GM12878 (cell line): ENCODE measurements around the gene PIEZO2. TPM values are rescaled to one million over a fixed set of nuclear protein-coding genes. Genes with fewer than 3 reads are reported as not detected.

ENCODE experiments used
- ATAC-seq: fragments of 200-7000 bp; cut with Tn5 transposase; 3 replicates; pipeline ENCODE4 v1.9.1; 2020; ENCODE audit warnings: mild to moderate bottlenecking, moderate library complexity
- BruUV-seq: library from RNA; stranded (reverse); fragments of 400-500 nt; replicated peaks from 2 replicates; lab custom pipeline; 2021; lab: Mats Ljungman, UMichigan
- CTCF ChIA-PET: fragments of 300-600 bp; sonication (Branson Sonifier 250); formaldehyde crosslinking; extraction: SDS; loops from one replicate; lab custom pipeline; 2021; ENCODE audit warnings: inconsistent platforms; lab: Yijun Ruan, JAX
- POLR2A ChIA-PET: fragments of 350-600 bp; formaldehyde crosslinking; extraction: SDS; loops from one replicate; lab custom pipeline; 2021; ENCODE audit warnings: inconsistent platforms; lab: Charles Lee
- RAD21 ChIA-PET: fragments of 300-600 bp; sonication (Branson Sonifier 250); formaldehyde crosslinking; loops from one replicate; lab custom pipeline; 2023; ENCODE audit warnings: antibody characterized with exemption; ENCODE audit not compliant: unreplicated experiment; lab: Charles Lee
- SMC1A ChIA-PET: fragments of 300-600 bp; sonication (Branson Sonifier 250); formaldehyde crosslinking; loops from one replicate; lab custom pipeline; 2023; ENCODE audit not compliant: unreplicated experiment, uncharacterized antibody; lab: Charles Lee
- DNase-seq: peaks from one replicate; pipeline ENCODE4 v3.0.0-alpha.2; 2011; ENCODE audit warnings: low read depth, low spot score
- FAIRE-seq: peaks from 3 replicates; lab custom pipeline; 2011; peaks lifted over from hg19 to GRCh38; lab: Jason Lieb, UNC
- H2AFZ ChIP-seq: 2 replicates; pipeline ENCODE4 v1.6.0; 2011; ENCODE audit warnings: low read depth, low read length, control low read depth; ENCODE audit not compliant: control insufficient read depth
- H3K27ac ChIP-seq: 2 replicates; pipeline ENCODE4 v1.5.1; 2011; ENCODE audit warnings: control low read depth; ENCODE audit not compliant: control insufficient read depth, insufficient read depth
- H3K27me3 ChIP-seq, 2 experiments: replicated peaks in 1 of 2; 2 replicates each; pipeline versions ENCODE4 v1.6.0 to v1.6.1; 2011; ENCODE audit warnings: low read length in 1 of 2; ENCODE audit not compliant: control insufficient read depth in 2 of 2, insufficient read depth in 2 of 2
- H3K36me3 ChIP-seq, 2 experiments: 2 replicates each; pipeline ENCODE4 v1.5.1; 2011; ENCODE audit warnings: low read length in 1 of 2; ENCODE audit not compliant: control insufficient read depth in 2 of 2, insufficient read depth in 2 of 2
- H3K4me1 ChIP-seq: 2 replicates; pipeline ENCODE4 v1.6.1; 2011; ENCODE audit warnings: mild to moderate bottlenecking, low read length, moderate library complexity, mixed read lengths; ENCODE audit not compliant: control insufficient read depth, insufficient read depth
- H3K4me2 ChIP-seq: 2 replicates; pipeline ENCODE4 v1.6.0; 2011; ENCODE audit warnings: control low read depth; ENCODE audit not compliant: control insufficient read depth, insufficient read depth
- H3K4me3 ChIP-seq: fragments of 200-600 bp; sonication (generic); 2 replicates; pipeline ENCODE4 v1.5.1; 2016
- H3K79me2 ChIP-seq: 2 replicates; pipeline ENCODE4 v1.6.0; 2011; ENCODE audit warnings: low read length; ENCODE audit not compliant: control insufficient read depth, insufficient read depth
- H3K9ac ChIP-seq: 2 replicates; pipeline ENCODE4 v1.8.0; 2011; ENCODE audit warnings: low read length, control low read depth, mixed read lengths; ENCODE audit not compliant: control insufficient read depth, insufficient read depth
- H3K9me3 ChIP-seq: replicated peaks from 3 replicates; pipeline ENCODE4 v1.5.1; 2011; ENCODE audit warnings: mild to moderate bottlenecking, low read length; ENCODE audit not compliant: control insufficient read depth, insufficient read depth
- H4K20me1 ChIP-seq: 2 replicates; pipeline ENCODE4 v1.6.0; 2011; ENCODE audit not compliant: control insufficient read depth, insufficient read depth
- BMI1 ChIP-seq: fragments of 450-650 bp; IDR thresholded peaks from 2 replicates; pipeline ENCODE4 v1.6.1; 2016; ENCODE audit warnings: mild to moderate bottlenecking, moderate library complexity, borderline replicate concordance
- CBX3 ChIP-seq: fragments of 200-600 bp; sonication (generic); IDR thresholded peaks from 2 replicates; pipeline ENCODE4 v1.6.1; 2016; ENCODE audit warnings: low read depth, borderline replicate concordance
- CHD4 ChIP-seq: fragments of 200-600 bp; sonication (generic); IDR thresholded peaks from 2 replicates; pipeline ENCODE4 v1.6.1; 2016; ENCODE audit warnings: mild to moderate bottlenecking
- HCFC1 ChIP-seq: fragments of 150-350 bp; IDR thresholded peaks from 2 replicates; pipeline ENCODE4 v1.6.1; 2014; ENCODE audit warnings: low read length
- SIX5 ChIP-seq: IDR thresholded peaks from 2 replicates; pipeline ENCODE4 v1.6.1; 2011; ENCODE audit warnings: mild to moderate bottlenecking, low read depth, low read length, moderate library complexity; ENCODE audit not compliant: severe bottlenecking
- SMAD5 ChIP-seq: IDR thresholded peaks from 2 replicates; pipeline ENCODE4 v1.6.1; 2016; ENCODE audit warnings: antibody characterized with exemption, low read depth
- TCF3 ChIP-seq: IDR thresholded peaks from 2 replicates; pipeline ENCODE4 v1.6.1; 2012; ENCODE audit warnings: low read depth, mild to moderate bottlenecking, low read length, borderline replicate concordance; ENCODE audit not compliant: insufficient read depth
- YBX1 ChIP-seq: fragments of 450-650 bp; IDR thresholded peaks from 2 replicates; pipeline ENCODE4 v1.6.1; 2016; ENCODE audit warnings: antibody characterized with exemption
- ZNF384 ChIP-seq: IDR thresholded peaks from 2 replicates; pipeline ENCODE4 v1.6.1; 2012; ENCODE audit warnings: low read depth, mild to moderate bottlenecking, low read length, improper control_type of control experiment, borderline replicate concordance
- WGBS: methylation state at CpG from one replicate; pipeline ENCODE4 v1.1.6; 2016; ENCODE audit warnings: low lambda C conversion rate; ENCODE audit not compliant: insufficient replicate concordance, insufficient coverage; ENCODE audit errors: missing lambda C conversion rate; 5-methylcytosine and 5-hydroxymethylcytosine counted together
- in situ Hi-C: fragments of 300-500 bp; cut with MboI; formaldehyde crosslinking; loops from 9 replicates; pipeline ENCODE4 v1.14.3; 2018; ENCODE audit warnings: mixed read lengths
- intact Hi-C: fragments of 100-400 bp; cut with micrococcal nuclease; formaldehyde crosslinking; loops from one replicate; pipeline ENCODE4 v1.14.2; 2022; ENCODE audit not compliant: unreplicated experiment
- polyA plus RNA-seq, 11 experiments: library from polyadenylated mRNA; depleted of rRNA in 4 of 11; unstranded in 6 of 11; stranded (reverse) in 5 of 11; fragments of >200 nt; fragmentation: Nextera tagmentation in 4 of 11; fragmentation: Illumina TruSeq in 1 of 11; extraction: Ambion mirVana in 4 of 11; extraction: Trizol in 1 of 11; gene quantifications; 1 replicate in 1 of 11; 2 replicates in 10 of 11; pipeline versions ENCODE4 v1.2.1 to v1.2.3, GENCODE V29; 2011 to 2016; ENCODE audit warnings: inconsistent platforms in 2 of 11, missing spikeins in 2 of 11, low read depth in 1 of 11
- total RNA-seq, 4 experiments: library from RNA; depleted of rRNA in 3 of 4; stranded (reverse); fragments of >200 nt in 3 of 4; fragmentation: Illumina TruSeq in 1 of 4; extraction: Trizol in 1 of 4; gene quantifications; 2 replicates each; pipeline versions ENCODE4 v1.2.1 to v1.2.3, GENCODE V29; 2013 to 2021
- TF ChIP-seq, protein P1 (sequence below): IDR thresholded peaks from 2 replicates; pipeline ENCODE4 v1.6.1; 2011; ENCODE audit warnings: low read depth, mild to moderate bottlenecking, low read length, moderate library complexity, borderline replicate concordance; ENCODE audit errors: extremely low read depth
- TF ChIP-seq, protein P2 (sequence below): IDR thresholded peaks from 2 replicates; pipeline ENCODE4 v1.6.1; 2012; ENCODE audit warnings: mild to moderate bottlenecking, low read depth, low read length

Gene PIEZO2
- total and polyA plus RNA-seq, 10 of the 15 experiments (the other 5 are each of a cell fraction or from before 2014, with no cell fraction given), result 6.7 to 42.3 (median 27.4) TPM

DNA sequence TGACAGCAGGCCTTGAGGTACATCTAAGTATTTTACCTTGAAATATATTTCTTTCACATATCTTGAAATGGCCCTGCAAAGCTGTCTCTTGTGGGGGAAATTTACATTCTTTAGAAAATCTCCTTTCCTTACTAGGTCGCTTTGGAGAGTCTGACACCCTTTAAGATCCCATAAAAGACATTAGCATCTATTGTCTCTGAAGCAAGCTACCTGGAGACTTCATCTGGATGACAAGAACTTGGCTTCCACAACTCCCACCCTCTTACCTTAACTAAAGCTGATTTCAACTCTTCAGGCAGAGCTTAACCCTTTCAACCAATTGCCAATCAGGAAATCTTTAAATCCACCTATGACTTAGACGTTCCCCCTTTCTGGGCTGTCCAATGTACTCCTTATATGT, 219.3 kb downstream of the PIEZO2 start:
- intact Hi-C loops, result no loop called here
- Histone ChIP-seq H4K20me1 (no peaks in the 10 kb centered on the region), H3K79me2 (peaks cover 8% of the 10 kb centered on the region), H3K27ac (peak overlapping the region; percentile 96), H3K27me3 (no peaks in the 10 kb centered on the region), H3K9ac (no peak overlapping the region), H3K4me2 (no peak overlapping the region), H2AFZ (no peak overlapping the region), H3K36me3 (peaks cover 0 to 3% of the 10 kb centered on the region in 2 experiments; a peak in 1 of 4 replicates), H3K4me1 (peaks cover 37% of the 10 kb centered on the region), H3K4me3 (no peak overlapping the region), H3K9me3 (peaks cover 18% of the 10 kb centered on the region)
- POLR2A ChIA-PET, result interaction anchor here (1.3 to 2.1 kb wide), 3 partner anchors 9 to 31 kb away, joined by 4 to 8 read pairs (median 6); no protein-coding TSS in a partner anchor
- no peak for ATAC-seq
- no peak for TF ChIP-seq SIX5
- RAD21 ChIA-PET, result interaction anchor here (1.0 to 2.0 kb wide), 6 partner anchors 21 to 112 kb away, joined by 3 to 7 read pairs (median 4); no protein-coding TSS in a partner anchor
- CTCF ChIA-PET, result interaction anchor here (0.7 to 2.1 kb wide), 4 partner anchors 55 to 224 kb away, joined by 3 to 9 read pairs (median 4); no protein-coding TSS in a partner anchor
- no TSS peak for BruUV-seq
- WGBS, result 85% methylated on average over 2 of the region's 2 CpGs
- SMC1A ChIA-PET, result interaction anchor here (0.6 to 6.8 kb wide), 12 partner anchors 9 to 224 kb away, joined by 3 to 71 read pairs (median 5); no protein-coding TSS in a partner anchor
- no peak for FAIRE-seq
- DNase-seq, result no peak
- in situ Hi-C loops, result no loop called here

DNA sequence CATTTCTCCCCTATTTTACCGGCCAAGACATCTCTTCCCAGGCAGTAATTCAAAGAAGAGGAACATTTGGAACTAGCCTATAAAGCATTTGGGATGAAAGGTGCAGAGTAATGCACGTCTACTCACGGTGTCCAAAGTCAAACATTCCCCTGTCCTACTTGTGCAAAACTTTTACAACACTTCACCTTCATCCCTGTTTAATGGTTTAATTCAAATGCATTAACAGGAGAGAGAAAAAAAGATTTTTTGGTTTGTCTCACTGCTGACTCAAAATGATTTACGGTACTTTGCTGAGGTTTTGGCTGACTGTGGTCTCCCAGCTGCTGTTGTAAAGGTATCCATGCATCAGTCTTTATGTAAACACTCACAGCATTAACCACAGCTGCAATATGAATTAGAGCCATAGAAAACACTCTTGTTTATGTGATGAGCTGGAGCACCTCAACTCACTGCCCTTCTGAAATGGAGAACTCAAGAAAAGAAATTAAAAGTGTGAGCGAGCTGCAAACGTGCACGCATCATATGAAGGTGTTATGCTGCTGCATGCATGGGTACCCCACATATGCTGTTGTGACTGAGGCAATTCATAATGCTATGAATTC, 220.5 kb downstream of the PIEZO2 start:
- ATAC-seq (peak; percentile 76), DNase-seq (peak; percentile 87), FAIRE-seq (peak; percentile 68)
- in situ Hi-C loops (loop anchor here (5.0 kb wide), 1 partner anchor 52 kb away; no protein-coding TSS in a partner anchor), intact Hi-C loops (loop anchor here (1.0 to 2.0 kb wide), 3 partner anchors 22 to 51 kb away; no protein-coding TSS in a partner anchor)
- H3K27ac ChIP-seq, result peak overlapping the region; percentile 96
- no peaks in the 10 kb centered on the region for H4K20me1 ChIP-seq
- ChIA-PET SMC1A (interaction anchor here (0.7 to 6.8 kb wide), 15 partner anchors 9 to 225 kb away, joined by 3 to 71 read pairs (median 8); no protein-coding TSS in a partner anchor), RAD21 (interaction anchor here (0.7 to 4.5 kb wide), 11 partner anchors 19 to 225 kb away, joined by 3 to 38 read pairs (median 4); no protein-coding TSS in a partner anchor), POLR2A (interaction anchor here (1.1 to 2.0 kb wide), 5 partner anchors 50 to 217 kb away, joined by 3 to 6 read pairs (median 4); no protein-coding TSS in a partner anchor), CTCF (interaction anchor here (1.0 to 4.2 kb wide), 5 partner anchors 21 to 112 kb away, joined by 3 to 32 read pairs (median 5); no protein-coding TSS in a partner anchor)
- H3K36me3 ChIP-seq, result no peaks in the 10 kb centered on the region
- 23% methylated on average over 7 of the region's 7 CpGs for WGBS
- H3K4me3 ChIP-seq, result peak overlapping the region; percentile 48; the same call in 1 of the 2 replicates
- no peaks in the 10 kb centered on the region for H3K27me3 ChIP-seq
- no peak overlapping the region for H2AFZ ChIP-seq
- H3K9ac ChIP-seq, result peak overlapping the region; percentile 64
- BruUV-seq, result no TSS peak
- H3K4me2 ChIP-seq, result peak overlapping the region; percentile 58
- H3K4me1 ChIP-seq, result peaks cover 37% of the 10 kb centered on the region
- H3K79me2 ChIP-seq, result peaks cover 8% of the 10 kb centered on the region
- H3K9me3 ChIP-seq, result peaks cover 8% of the 10 kb centered on the region; the same call in 2 of the 3 replicates
- TF ChIP-seq ZNF384 (no peak; the same call in 1 of the 2 replicates), TCF3 (peak; percentile 97), SMAD5 (no peak), CHD4 (no peak), YBX1 (no peak), CBX3 (no peak), HCFC1 (no peak), BMI1 (peak; percentile 52; the same call in 1 of the 2 replicates)
- TF ChIP-seq, protein P1, sequence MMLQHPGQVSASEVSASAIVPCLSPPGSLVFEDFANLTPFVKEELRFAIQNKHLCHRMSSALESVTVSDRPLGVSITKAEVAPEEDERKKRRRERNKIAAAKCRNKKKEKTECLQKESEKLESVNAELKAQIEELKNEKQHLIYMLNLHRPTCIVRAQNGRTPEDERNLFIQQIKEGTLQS, result no peak
- TF ChIP-seq, protein P2, sequence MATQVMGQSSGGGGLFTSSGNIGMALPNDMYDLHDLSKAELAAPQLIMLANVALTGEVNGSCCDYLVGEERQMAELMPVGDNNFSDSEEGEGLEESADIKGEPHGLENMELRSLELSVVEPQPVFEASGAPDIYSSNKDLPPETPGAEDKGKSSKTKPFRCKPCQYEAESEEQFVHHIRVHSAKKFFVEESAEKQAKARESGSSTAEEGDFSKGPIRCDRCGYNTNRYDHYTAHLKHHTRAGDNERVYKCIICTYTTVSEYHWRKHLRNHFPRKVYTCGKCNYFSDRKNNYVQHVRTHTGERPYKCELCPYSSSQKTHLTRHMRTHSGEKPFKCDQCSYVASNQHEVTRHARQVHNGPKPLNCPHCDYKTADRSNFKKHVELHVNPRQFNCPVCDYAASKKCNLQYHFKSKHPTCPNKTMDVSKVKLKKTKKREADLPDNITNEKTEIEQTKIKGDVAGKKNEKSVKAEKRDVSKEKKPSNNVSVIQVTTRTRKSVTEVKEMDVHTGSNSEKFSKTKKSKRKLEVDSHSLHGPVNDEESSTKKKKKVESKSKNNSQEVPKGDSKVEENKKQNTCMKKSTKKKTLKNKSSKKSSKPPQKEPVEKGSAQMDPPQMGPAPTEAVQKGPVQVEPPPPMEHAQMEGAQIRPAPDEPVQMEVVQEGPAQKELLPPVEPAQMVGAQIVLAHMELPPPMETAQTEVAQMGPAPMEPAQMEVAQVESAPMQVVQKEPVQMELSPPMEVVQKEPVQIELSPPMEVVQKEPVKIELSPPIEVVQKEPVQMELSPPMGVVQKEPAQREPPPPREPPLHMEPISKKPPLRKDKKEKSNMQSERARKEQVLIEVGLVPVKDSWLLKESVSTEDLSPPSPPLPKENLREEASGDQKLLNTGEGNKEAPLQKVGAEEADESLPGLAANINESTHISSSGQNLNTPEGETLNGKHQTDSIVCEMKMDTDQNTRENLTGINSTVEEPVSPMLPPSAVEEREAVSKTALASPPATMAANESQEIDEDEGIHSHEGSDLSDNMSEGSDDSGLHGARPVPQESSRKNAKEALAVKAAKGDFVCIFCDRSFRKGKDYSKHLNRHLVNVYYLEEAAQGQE, result no peak
